Sigmoid colon (tissue), 7 donors: ENCODE measurements around the gene USP12. TPM values are rescaled to one million over a fixed set of nuclear protein-coding genes. Genes with fewer than 3 reads are reported as not detected.
A peak's percentile ranks its signal among the peaks of the same experiment; 100 is the strongest.

Source experiments
- DNase-seq: peaks from one replicate; pipeline ENCODE4 v3.0.0-alpha.2; 2019
- H3K27ac ChIP-seq, 4 donors: fragments of 200-600 bp; sonication (generic); one replicate each; pipeline ENCODE4 v1.5.1; 2016 to 2019; ENCODE audit warnings: mild to moderate bottlenecking in 1 of 4
- H3K27me3 ChIP-seq, 3 donors: fragments of 200-600 bp; sonication (generic); one replicate each; pipeline ENCODE4 v1.5.1; 2019; ENCODE audit warnings: mild to moderate bottlenecking in 1 of 3
- H3K36me3 ChIP-seq, 4 donors: fragments of 200-600 bp; sonication (generic); one replicate each; pipeline ENCODE4 v1.5.1; 2016 to 2019
- H3K4me1 ChIP-seq, 4 donors: fragments of 200-600 bp; sonication (generic); one replicate each; pipeline ENCODE4 v1.5.1; 2017 to 2019
- H3K4me3 ChIP-seq, 4 donors: fragments of 200-600 bp; sonication (generic); one replicate each; pipeline ENCODE4 v1.5.1; 2017 to 2019; ENCODE audit warnings: mild to moderate bottlenecking in 2 of 4, moderate library complexity in 1 of 4
- H3K9me3 ChIP-seq, 4 donors: fragments of 200-600 bp in 3 of 4; sonication (generic) in 3 of 4; one replicate each; pipeline versions ENCODE4 v1.5.1 to v1.6.1; 2013 to 2019
- EP300 ChIP-seq, 4 donors: sonication (generic); formaldehyde crosslinking; IDR thresholded peaks; one replicate each; pipeline ENCODE4 v1.6.1; 2017; ENCODE audit warnings: antibody characterized with exemption in 4 of 4
- POLR2A ChIP-seq, 2 donors: fragments of 450-650 bp; IDR thresholded peaks; one replicate each; pipeline ENCODE4 v1.6.1; 2016; ENCODE audit warnings: antibody characterized with exemption in 2 of 2, mild to moderate bottlenecking in 2 of 2, moderate library complexity in 2 of 2
- POLR2AphosphoS5 ChIP-seq, 4 donors: sonication (generic); formaldehyde crosslinking; IDR thresholded peaks; one replicate each; pipeline ENCODE4 v1.6.1; 2017; ENCODE audit warnings: antibody characterized with exemption in 4 of 4
- WGBS, 2 donors: extraction: QIAGEN DNeasy Blood & Tissue Kit; methylation state at CpG; one replicate each; pipeline ENCODE4 v1.1.7; 2013; 5-methylcytosine and 5-hydroxymethylcytosine counted together
- intact Hi-C: fragments of 100-400 bp; cut with DNase I; formaldehyde crosslinking; loops from one replicate; pipeline ENCODE4 v1.15.1; 2023
- polyA plus RNA-seq, 3 donors: library from polyadenylated mRNA; stranded (reverse); fragments of 200-250 nt; gene quantifications; one replicate each; pipeline ENCODE4 v1.2.3, GENCODE V29; 2013
- total RNA-seq, 4 donors: library from RNA; depleted of rRNA; stranded (reverse); fragments of >200 nt; gene quantifications; one replicate each; pipeline ENCODE4 v1.1.0, GENCODE V29; 2016
- TF ChIP-seq, protein P1 (sequence below), 4 experiments: fragments of 450-650 bp in 3 of 4; fragments of 200-600 bp in 1 of 4; IDR thresholded peaks; one replicate each; pipeline ENCODE4 v1.5.1; 2016 to 2019; ENCODE audit warnings: antibody characterized with exemption in 4 of 4, mild to moderate bottlenecking in 3 of 4, moderate library complexity in 2 of 4
- donor health status: healthy with polysubstance abuse.
- donor health status: Bipolar disorder and iron deficiency.
- donor health status: healthy.

Gene USP12
- total and polyA plus RNA-seq, 7 donors = 20.3 to 91.3 (median 69.5) TPM

DNA sequence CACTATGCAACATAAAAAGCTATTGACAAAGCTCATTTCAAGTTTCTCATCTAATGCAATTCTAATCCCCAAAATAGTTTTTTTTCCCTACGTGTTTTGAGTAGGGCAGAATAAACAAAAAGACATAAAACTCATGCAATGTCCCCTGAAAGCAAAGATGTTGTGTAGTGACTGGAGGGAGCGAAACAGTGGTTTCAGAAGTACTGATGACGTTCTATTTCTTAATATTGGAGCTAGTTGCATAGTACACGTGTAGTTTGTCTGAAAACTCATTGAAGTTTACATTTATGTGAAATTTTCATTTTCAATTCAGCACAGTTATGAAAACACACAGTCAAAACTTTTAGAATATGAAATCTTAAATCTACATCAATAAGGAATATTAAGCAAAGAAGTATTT is 31.6 kb downstream of the USP12 start:
- Histone ChIP-seq H3K36me3 (no peaks in the 10 kb centered on the region), H3K9me3 (no peaks in the 10 kb centered on the region), H3K27me3 (no peaks in the 10 kb centered on the region), H3K27ac (no peak overlapping the region), H3K4me1 (peaks cover 0 to 57% (median 45%) of the 10 kb centered on the region in 4 donors), H3K4me3 (no peak overlapping the region)
- 91% methylated on average over 4 of the region's 4 CpGs for WGBS, 2 donors
- intact Hi-C loops = no loop called here
- DNase-seq = no peak
- TF ChIP-seq POLR2AphosphoS5 (IDR thresholded peaks at IDR 0.05) (no peak), EP300 (IDR thresholded peaks at IDR 0.05) (no peak), POLR2A (IDR thresholded peaks at IDR 0.05) (no peak)
- TF ChIP-seq, protein P1, sequence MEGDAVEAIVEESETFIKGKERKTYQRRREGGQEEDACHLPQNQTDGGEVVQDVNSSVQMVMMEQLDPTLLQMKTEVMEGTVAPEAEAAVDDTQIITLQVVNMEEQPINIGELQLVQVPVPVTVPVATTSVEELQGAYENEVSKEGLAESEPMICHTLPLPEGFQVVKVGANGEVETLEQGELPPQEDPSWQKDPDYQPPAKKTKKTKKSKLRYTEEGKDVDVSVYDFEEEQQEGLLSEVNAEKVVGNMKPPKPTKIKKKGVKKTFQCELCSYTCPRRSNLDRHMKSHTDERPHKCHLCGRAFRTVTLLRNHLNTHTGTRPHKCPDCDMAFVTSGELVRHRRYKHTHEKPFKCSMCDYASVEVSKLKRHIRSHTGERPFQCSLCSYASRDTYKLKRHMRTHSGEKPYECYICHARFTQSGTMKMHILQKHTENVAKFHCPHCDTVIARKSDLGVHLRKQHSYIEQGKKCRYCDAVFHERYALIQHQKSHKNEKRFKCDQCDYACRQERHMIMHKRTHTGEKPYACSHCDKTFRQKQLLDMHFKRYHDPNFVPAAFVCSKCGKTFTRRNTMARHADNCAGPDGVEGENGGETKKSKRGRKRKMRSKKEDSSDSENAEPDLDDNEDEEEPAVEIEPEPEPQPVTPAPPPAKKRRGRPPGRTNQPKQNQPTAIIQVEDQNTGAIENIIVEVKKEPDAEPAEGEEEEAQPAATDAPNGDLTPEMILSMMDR (IDR thresholded peaks at IDR 0.05) = no peak

- H3K4me1 ChIP-seq = peaks cover 0 to 57% (median 42%) of the 10 kb centered on the region in 4 donors
These were observed 32.0 kb downstream of the USP12 start for GRCh38 chr13:27139565-27139964.

DNA sequence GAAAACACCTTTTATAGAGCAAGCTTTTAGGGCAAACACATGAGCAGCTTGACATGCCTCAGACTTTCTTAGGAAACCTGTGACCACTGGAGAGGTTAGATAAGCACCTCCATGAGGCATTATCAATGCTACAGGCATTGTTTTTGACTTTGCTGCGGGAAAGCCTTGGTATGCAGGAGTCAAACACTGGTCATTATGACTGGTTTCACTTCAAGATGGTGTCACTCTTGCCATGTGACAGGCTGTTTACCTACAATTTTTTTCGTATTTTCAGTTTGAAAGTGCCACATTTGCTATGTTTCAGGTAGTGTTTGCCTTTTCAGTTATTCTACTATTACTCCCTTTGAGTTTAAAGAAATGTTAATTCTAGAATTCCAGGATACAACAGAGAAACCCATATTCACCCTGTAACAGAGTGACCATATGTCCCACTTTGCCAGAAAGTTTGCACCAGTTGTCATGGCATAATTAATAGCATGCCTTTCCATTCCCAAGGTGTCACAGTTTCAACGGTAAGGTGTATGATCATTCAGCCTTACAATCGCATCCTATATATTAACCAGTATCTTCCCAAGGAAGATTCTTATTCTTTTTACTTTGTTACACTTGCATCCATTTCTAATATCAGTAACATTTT is 33.0 kb downstream of the USP12 start:
- Histone ChIP-seq H3K27me3 (no peaks in the 10 kb centered on the region), H3K36me3 (no peaks in the 10 kb centered on the region), H3K9me3 (no peaks in the 10 kb centered on the region), H3K4me3 (no peak overlapping the region), H3K27ac (peak overlapping the region in 3 of 4 donors; percentile 30 to 55 (median 36)), H3K4me1 (peaks cover 0 to 67% (median 52%) of the 10 kb centered on the region in 4 donors)
- no peak for DNase-seq
- intact Hi-C loops = no loop called here
- TF ChIP-seq POLR2A (IDR thresholded peaks at IDR 0.05) (no peak), EP300 (IDR thresholded peaks at IDR 0.05) (no peak), POLR2AphosphoS5 (IDR thresholded peaks at IDR 0.05) (no peak)
- TF ChIP-seq, protein P1 (IDR thresholded peaks at IDR 0.05) = no peak
- 93 to 96% methylated on average over 4 of the region's 4 CpGs for WGBS, 2 donors

More at GRCh38 chr13:27139565-27139964, 32.0 kb downstream of the USP12 start:
- intact Hi-C loops = no loop called here
- Histone ChIP-seq H3K9me3 (no peaks in the 10 kb centered on the region), H3K27me3 (no peaks in the 10 kb centered on the region), H3K4me3 (no peak overlapping the region), H3K36me3 (no peaks in the 10 kb centered on the region), H3K27ac (no peak overlapping the region)
- no peak for DNase-seq
- WGBS, 2 donors = 100% methylated on average over 2 of the region's 2 CpGs
- TF ChIP-seq, protein P1 (IDR thresholded peaks at IDR 0.05) = no peak
- TF ChIP-seq POLR2A (IDR thresholded peaks at IDR 0.05) (no peak), POLR2AphosphoS5 (IDR thresholded peaks at IDR 0.05) (no peak), EP300 (IDR thresholded peaks at IDR 0.05) (no peak)

DNA sequence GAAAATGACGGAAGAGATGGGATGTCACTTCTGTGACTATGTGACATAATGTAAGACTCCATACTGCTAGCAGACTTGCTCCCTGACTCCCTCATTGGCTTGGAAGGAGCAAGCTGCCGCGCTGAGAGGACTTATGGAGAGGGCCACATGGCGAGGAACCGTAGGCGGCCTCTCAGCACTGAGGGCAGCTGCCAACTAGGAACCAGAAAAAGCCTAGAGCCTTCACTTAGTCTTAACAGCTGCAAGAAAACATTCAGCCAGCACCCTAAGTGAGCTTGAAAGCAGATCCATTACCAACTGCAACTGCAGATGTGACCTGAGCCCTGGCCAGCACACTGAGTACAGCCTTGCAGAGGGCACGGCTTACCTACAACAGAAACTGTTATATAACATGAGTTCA is 33.9 kb downstream of the USP12 start:
- no peaks in the 10 kb centered on the region for H3K9me3 ChIP-seq
- peak overlapping the region in 3 of 4 donors; percentile 30 to 55 (median 36) for H3K27ac ChIP-seq
- DNase-seq = no peak
- 95% methylated on average over 7 of the region's 7 CpGs for WGBS, 2 donors
- intact Hi-C loops = no loop called here
- H3K36me3 ChIP-seq = no peaks in the 10 kb centered on the region
- H3K27me3 ChIP-seq = no peaks in the 10 kb centered on the region
- TF ChIP-seq POLR2A (IDR thresholded peaks at IDR 0.05) (no peak), POLR2AphosphoS5 (IDR thresholded peaks at IDR 0.05) (no peak), EP300 (IDR thresholded peaks at IDR 0.05) (no peak)
- TF ChIP-seq, protein P1 (IDR thresholded peaks at IDR 0.05) = no peak
- H3K4me1 ChIP-seq = peaks cover 0 to 74% (median 60%) of the 10 kb centered on the region in 4 donors
- H3K4me3 ChIP-seq = no peak overlapping the region
